DND-41 (cell line): ENCODE data around the gene UBAC1.
"Not testable (repeated sequence)": the region's sequence is repeated elsewhere in the genome, so short reads cannot be mapped to it uniquely, and the experiment has no call there.

ENCODE experiments used
- ATAC-seq: fragments of 200-7000 bp; cut with Tn5 transposase; 3 replicates; pipeline ENCODE4 v1.9.1; 2021; ENCODE audit warnings: low read depth; ENCODE audit not compliant: insufficient read depth
- DNase-seq: peaks from one replicate; pipeline ENCODE4 v3.0.0-alpha.2; 2020
- H2AFZ ChIP-seq: 2 replicates; pipeline ENCODE4 v1.6.0; 2012; ENCODE audit warnings: low read depth, low read length
- H3K27ac ChIP-seq: 2 replicates; pipeline ENCODE4 v1.5.1; 2012; ENCODE audit warnings: low read length, inconsistent platforms
- H3K27me3 ChIP-seq: fragments of 200-600 bp; sonication (generic); 2 replicates; pipeline ENCODE4 v1.6.0; 2012; ENCODE audit warnings: low read length, mild to moderate bottlenecking, inconsistent platforms; ENCODE audit not compliant: insufficient read depth, poor library complexity
- H3K36me3 ChIP-seq: 2 replicates; pipeline ENCODE4 v1.5.1; 2012; ENCODE audit warnings: low read length, inconsistent platforms; ENCODE audit not compliant: insufficient read depth
- H3K4me1 ChIP-seq: 2 replicates; pipeline ENCODE4 v1.5.1; 2012; ENCODE audit warnings: mild to moderate bottlenecking, low read length; ENCODE audit not compliant: insufficient read depth
- H3K4me2 ChIP-seq: 2 replicates; pipeline ENCODE4 v1.6.0; 2012; ENCODE audit warnings: mild to moderate bottlenecking, moderate library complexity, low read length, inconsistent platforms; ENCODE audit not compliant: insufficient read depth
- H3K4me3 ChIP-seq, 2 experiments: fragments of 200-600 bp in 1 of 2; shearing (Covaris generic) in 1 of 2; 2 replicates each; pipeline ENCODE4 v1.5.1; 2012 to 2016; ENCODE audit warnings: inconsistent platforms in 2 of 2, low read length in 2 of 2, mild to moderate bottlenecking in 2 of 2, low read depth in 1 of 2, moderate library complexity in 1 of 2
- H3K79me2 ChIP-seq: 2 replicates; pipeline ENCODE4 v1.6.0; 2012; ENCODE audit warnings: low read length, inconsistent platforms; ENCODE audit not compliant: insufficient read depth
- H3K9ac ChIP-seq: 2 replicates; pipeline ENCODE4 v1.6.0; 2012; ENCODE audit warnings: low read depth, mild to moderate bottlenecking, inconsistent platforms, low read length, moderate library complexity
- H3K9me3 ChIP-seq: 2 replicates; pipeline ENCODE4 v1.5.1; 2012; ENCODE audit warnings: low read length, moderate library complexity, mild to moderate bottlenecking, inconsistent platforms; ENCODE audit not compliant: insufficient read depth, severe bottlenecking
- H4K20me1 ChIP-seq: 2 replicates; pipeline ENCODE4 v1.6.0; 2012; ENCODE audit warnings: low read length; ENCODE audit not compliant: insufficient read depth
- CTCF ChIP-seq: IDR thresholded peaks from 2 replicates; pipeline ENCODE4 v1.5.1; 2012; ENCODE audit warnings: borderline replicate concordance, low read length, moderate library complexity, mild to moderate bottlenecking; ENCODE audit not compliant: poor library complexity, severe bottlenecking; ENCODE audit errors: extremely low read depth
- EZH2 ChIP-seq: IDR thresholded peaks from 3 replicates; pipeline ENCODE4 v1.6.1; 2012; ENCODE audit warnings: borderline replicate concordance, low read depth, mild to moderate bottlenecking, moderate library complexity, low read length, inconsistent platforms; ENCODE audit not compliant: severe bottlenecking

The UBAC1 gene

GRCh38 chr9:135955934-135956801, 5.0 kb downstream of the UBAC1 start:
- Histone ChIP-seq H3K27me3 (no peaks in the 10 kb centered on the region), H3K27ac (no peak overlapping the region), H4K20me1 (peaks cover 36% of the 10 kb centered on the region), H3K9me3 (no peaks in the 10 kb centered on the region), H3K79me2 (peaks cover 51% of the 10 kb centered on the region), H3K4me1 (peaks cover 20% of the 10 kb centered on the region), H2AFZ (no peak overlapping the region), H3K4me3 (no peak overlapping the region), H3K9ac (no peak overlapping the region), H3K4me2 (no peak overlapping the region), H3K36me3 (peaks cover 25% of the 10 kb centered on the region)
- ATAC-seq: no peak
- TF ChIP-seq EZH2: no peak
- TF ChIP-seq CTCF: no peak
- no peak for DNase-seq

- H3K4me3 ChIP-seq: no peak overlapping the region
- no peak overlapping the region for H3K9ac ChIP-seq
- TF ChIP-seq CTCF (no peak), EZH2 (no peak)
- no peak for ATAC-seq
- no peak overlapping the region for H2AFZ ChIP-seq
- H3K9me3 ChIP-seq: no peaks in the 10 kb centered on the region
- peaks cover 20% of the 10 kb centered on the region; the same call in 1 of the 2 replicates for H3K79me2 ChIP-seq
- H3K27me3 ChIP-seq: no peaks in the 10 kb centered on the region
- DNase-seq: no peak
- no peak overlapping the region for H3K4me2 ChIP-seq
- peaks cover 40% of the 10 kb centered on the region for H4K20me1 ChIP-seq
- H3K4me1 ChIP-seq: no peaks in the 10 kb centered on the region
- peaks cover 37% of the 10 kb centered on the region for H3K36me3 ChIP-seq
- no peak overlapping the region for H3K27ac ChIP-seq
These were observed 8.4 kb downstream of the UBAC1 start for GRCh38 chr9:135952664-135953206.

- Histone ChIP-seq H3K36me3 (peaks cover 41% of the 10 kb centered on the region), H3K27me3 (no peaks in the 10 kb centered on the region), H3K27ac (no peak overlapping the region), H3K9ac (no peak overlapping the region), H3K4me1 (no peaks in the 10 kb centered on the region), H2AFZ (no peak overlapping the region), H3K79me2 (peaks cover 14% of the 10 kb centered on the region; the same call in 1 of the 2 replicates), H3K9me3 (no peaks in the 10 kb centered on the region), H4K20me1 (peaks cover 36% of the 10 kb centered on the region), H3K4me3 (no peak overlapping the region), H3K4me2 (no peak overlapping the region)
- no peak for DNase-seq
- TF ChIP-seq EZH2: no peak
- no peak for ATAC-seq
These were observed 9.1 kb downstream of the UBAC1 start for GRCh38 chr9:135951889-135952663.

- H3K4me1 ChIP-seq, H3K27me3 ChIP-seq, ATAC-seq, DNase-seq, H3K9ac ChIP-seq, H3K4me3 ChIP-seq, H3K4me2 ChIP-seq, H3K27ac ChIP-seq, H2AFZ ChIP-seq, H3K9me3 ChIP-seq, H3K79me2 ChIP-seq: not testable (repeated sequence)
- Histone ChIP-seq H3K36me3 (peaks cover 49% of the 10 kb centered on the region), H4K20me1 (peaks cover 35% of the 10 kb centered on the region)
These were observed 9.9 kb downstream of the UBAC1 start for GRCh38 chr9:135951310-135951709.

- not testable (repeated sequence) for H3K4me2 ChIP-seq, H3K27ac ChIP-seq
- H4K20me1 ChIP-seq: peaks cover 31% of the 10 kb centered on the region
These were observed 10.3 kb downstream of the UBAC1 start for GRCh38 chr9:135950841-135951240.

More at GRCh38 chr9:135950841-135951240, 10.3 kb downstream of the UBAC1 start:
- peaks cover 53% of the 10 kb centered on the region for H3K36me3 ChIP-seq
- not testable (repeated sequence) for H3K27me3 ChIP-seq, H2AFZ ChIP-seq, ATAC-seq, H3K4me3 ChIP-seq, DNase-seq, H3K9me3 ChIP-seq, H3K79me2 ChIP-seq, H3K4me1 ChIP-seq, H3K9ac ChIP-seq
